Measurements from ENCODE around the gene CNTN4.
A peak's percentile ranks its signal among the peaks of the same experiment; 100 is the strongest.
"Not testable (repeated sequence)": the region's sequence is repeated elsewhere in the genome, so short reads cannot be mapped to it uniquely, and the experiment has no call there.

Gene CNTN4

DNA sequence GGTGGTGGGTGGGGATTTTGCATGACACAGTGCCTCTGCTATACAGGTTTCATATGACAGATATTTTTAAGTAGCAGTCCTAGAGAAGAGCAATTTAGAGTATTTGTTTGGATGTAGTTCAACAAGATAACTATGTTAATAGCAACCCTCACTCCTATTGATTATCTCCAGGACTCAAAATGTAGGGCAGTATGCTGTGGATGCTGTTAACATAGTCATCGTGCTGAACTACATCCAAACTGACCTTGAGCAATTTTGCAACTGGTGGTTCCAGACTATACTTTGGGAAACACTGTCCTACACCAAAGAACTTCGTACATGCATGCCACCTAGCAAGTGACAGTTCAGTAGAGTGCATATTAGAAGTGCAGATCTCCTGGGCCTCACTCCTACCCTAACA lies 893.9 kb downstream of the CNTN4 start:
- TF ChIP-seq, protein P1, sequence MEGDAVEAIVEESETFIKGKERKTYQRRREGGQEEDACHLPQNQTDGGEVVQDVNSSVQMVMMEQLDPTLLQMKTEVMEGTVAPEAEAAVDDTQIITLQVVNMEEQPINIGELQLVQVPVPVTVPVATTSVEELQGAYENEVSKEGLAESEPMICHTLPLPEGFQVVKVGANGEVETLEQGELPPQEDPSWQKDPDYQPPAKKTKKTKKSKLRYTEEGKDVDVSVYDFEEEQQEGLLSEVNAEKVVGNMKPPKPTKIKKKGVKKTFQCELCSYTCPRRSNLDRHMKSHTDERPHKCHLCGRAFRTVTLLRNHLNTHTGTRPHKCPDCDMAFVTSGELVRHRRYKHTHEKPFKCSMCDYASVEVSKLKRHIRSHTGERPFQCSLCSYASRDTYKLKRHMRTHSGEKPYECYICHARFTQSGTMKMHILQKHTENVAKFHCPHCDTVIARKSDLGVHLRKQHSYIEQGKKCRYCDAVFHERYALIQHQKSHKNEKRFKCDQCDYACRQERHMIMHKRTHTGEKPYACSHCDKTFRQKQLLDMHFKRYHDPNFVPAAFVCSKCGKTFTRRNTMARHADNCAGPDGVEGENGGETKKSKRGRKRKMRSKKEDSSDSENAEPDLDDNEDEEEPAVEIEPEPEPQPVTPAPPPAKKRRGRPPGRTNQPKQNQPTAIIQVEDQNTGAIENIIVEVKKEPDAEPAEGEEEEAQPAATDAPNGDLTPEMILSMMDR (IDR thresholded peaks at IDR 0.05; ENCODE audit: low read depth, low read length, missing control alignments), result no peak
- no peak for DNase-seq (ENCODE audit: low read depth)
- no peak overlapping the region for H3K4me3 ChIP-seq (ENCODE audit: low read depth, low read length)

GRCh38 chr3:2993130-2993529 lies 894.5 kb downstream of the CNTN4 start:
- not testable (repeated sequence) for H3K4me3 ChIP-seq (ENCODE audit: low read depth, low read length); DNase-seq (ENCODE audit: low read depth)

- DNase-seq (ENCODE audit: low read depth), result no peak
- TF ChIP-seq, protein P1 (IDR thresholded peaks at IDR 0.05; ENCODE audit: low read depth, low read length, missing control alignments), result no peak
- no peak overlapping the region for H3K4me3 ChIP-seq (ENCODE audit: low read depth, low read length)
Measured at GRCh38 chr3:2993736-2994135, 895.1 kb downstream of the CNTN4 start.

- TF ChIP-seq, protein P1 (IDR thresholded peaks at IDR 0.05; ENCODE audit: low read depth, low read length, missing control alignments), result no peak
- DNase-seq (ENCODE audit: low read depth), result no peak
- no peak overlapping the region for H3K4me3 ChIP-seq (ENCODE audit: low read depth, low read length)
Measured at GRCh38 chr3:2995195-2995594, 896.5 kb downstream of the CNTN4 start.

DNA sequence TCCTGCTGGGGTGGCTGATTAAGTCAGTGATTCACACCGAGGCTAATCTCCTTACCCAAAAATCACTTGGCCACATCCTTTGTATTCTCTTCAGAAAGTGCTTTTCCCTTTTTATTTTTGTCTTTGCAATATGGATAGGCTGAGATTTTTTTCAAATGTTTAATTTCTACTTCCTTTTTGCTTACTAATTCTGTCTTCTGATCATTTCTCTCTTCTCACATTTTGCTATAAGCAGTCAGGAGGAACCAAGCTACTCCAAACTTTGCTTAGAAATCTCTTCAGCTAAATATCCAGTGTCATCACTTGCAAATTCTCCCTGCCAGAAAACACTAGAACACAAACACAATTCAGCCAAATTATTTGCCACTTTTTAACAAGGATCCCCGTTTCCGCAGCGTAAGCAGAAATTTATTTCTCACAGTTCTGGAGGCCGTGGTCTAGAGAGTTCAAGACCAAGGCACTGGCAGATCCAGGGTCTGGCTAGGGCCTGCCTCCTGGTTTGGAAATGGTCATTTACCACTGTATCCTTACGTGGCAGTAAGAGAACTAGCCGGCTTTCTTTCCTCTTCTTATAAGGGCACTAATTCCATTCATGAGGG lies 906.6 kb downstream of the CNTN4 start:
- H3K4me3 ChIP-seq (ENCODE audit: low read depth, low read length), result no peak overlapping the region
- no peak for DNase-seq (ENCODE audit: low read depth)
- TF ChIP-seq, protein P1 (IDR thresholded peaks at IDR 0.05; ENCODE audit: low read depth, low read length, missing control alignments), result no peak

- no peak for DNase-seq (ENCODE audit: low read depth)
- TF ChIP-seq, protein P1 (IDR thresholded peaks at IDR 0.05; ENCODE audit: low read depth, low read length, missing control alignments), result no peak
Measured at GRCh38 chr3:3013317-3014052, 914.8 kb downstream of the CNTN4 start.

GRCh38 chr3:3015185-3016089 lies 916.8 kb downstream of the CNTN4 start:
- DNase-seq (ENCODE audit: low read depth), result peak; percentile 24
- no peak overlapping the region for H3K4me3 ChIP-seq (ENCODE audit: low read depth, low read length)
- TF ChIP-seq, protein P1 (IDR thresholded peaks at IDR 0.05; ENCODE audit: low read depth, low read length, missing control alignments), result peak; percentile 52

More at GRCh38 chr3:3013317-3014052, 914.8 kb downstream of the CNTN4 start:
- H3K4me3 ChIP-seq (ENCODE audit: low read depth, low read length), result no peak overlapping the region
